Endometrial microvascular endothelial cells (primary cell): ENCODE measurements around the gene ABI1. TPM values are rescaled to one million over a fixed set of nuclear protein-coding genes. Genes with fewer than 3 reads are reported as not detected.

ENCODE experiments used
- in situ Hi-C: cut with HindIII; loops from 2 replicates; pipeline ENCODE4 v1.10.0; 2017; ENCODE audit warnings: low sequenced_read_pairs, low pct_unique_long_range_greater_than_20kb; ENCODE audit errors: inconsistent ontology term
- total RNA-seq: library from RNA; depleted of rRNA; stranded (reverse); fragments of >200 nt; gene quantifications from one replicate; pipeline ENCODE4 v1.2.3, GENCODE V29; 2015; ENCODE audit errors: inconsistent ontology term

ABI1 gene
- total RNA-seq, 1 donor from 2014 or later = 43.7 TPM

DNA sequence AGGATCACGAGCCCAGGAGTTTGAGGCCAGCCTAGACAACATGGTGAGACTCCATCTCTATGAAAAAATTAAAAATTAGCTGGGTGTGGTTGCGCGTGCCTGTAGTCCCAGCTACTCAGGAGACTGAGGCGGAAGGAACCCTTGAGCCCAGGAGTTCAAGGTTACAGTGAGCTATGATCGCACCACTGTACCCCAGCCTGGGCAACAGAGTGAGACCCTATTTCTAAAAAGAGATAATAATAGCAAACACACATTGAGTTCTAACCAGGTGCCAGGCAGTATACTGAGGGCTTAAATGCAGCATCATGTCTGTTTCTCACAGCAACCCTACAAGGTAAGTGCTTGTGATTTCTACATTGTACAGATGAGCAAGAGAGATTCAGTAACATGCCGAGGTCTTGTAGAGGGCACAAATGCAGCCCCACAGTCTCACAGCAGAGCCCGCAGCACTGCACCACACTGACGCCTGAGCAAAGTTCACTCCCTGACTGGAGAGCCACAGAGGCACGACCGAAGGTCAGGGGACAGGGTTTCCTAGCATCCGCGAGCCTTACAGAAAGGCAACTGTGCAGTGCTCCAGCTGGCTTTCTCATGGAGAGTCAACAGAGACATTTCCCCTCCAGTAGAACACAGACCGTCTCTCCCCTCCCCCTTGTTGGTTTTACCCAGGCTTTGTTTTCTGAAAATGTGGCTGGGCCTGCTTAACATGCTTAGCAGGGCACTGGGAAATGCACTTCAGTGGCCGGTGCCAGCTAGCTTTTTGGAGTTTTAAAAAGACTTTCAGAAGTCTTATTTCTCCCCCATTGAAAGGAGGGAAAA is 126.8 kb downstream of the ABI1 start:
- in situ Hi-C loops = no loop called here

DNA sequence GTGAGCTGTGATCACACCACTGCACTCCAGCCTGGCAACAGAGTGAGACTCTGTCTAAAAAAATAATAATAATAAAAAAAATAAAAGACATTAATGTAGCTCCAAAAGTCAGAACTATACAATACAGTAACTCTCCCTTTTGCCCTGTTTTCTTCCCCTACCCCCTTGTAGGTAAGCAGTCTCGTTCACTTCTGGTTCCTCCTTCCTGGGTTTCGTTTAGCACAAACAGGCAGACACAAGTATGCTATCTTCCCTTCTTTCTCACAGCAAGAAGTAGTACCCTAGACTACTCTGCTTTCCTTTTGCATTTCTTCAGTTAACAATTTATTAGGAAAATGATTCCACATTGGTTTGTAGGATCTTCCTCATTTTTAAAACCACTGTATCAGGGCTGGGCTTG is 130.2 kb downstream of the ABI1 start:
- in situ Hi-C loops = no loop called here

DNA sequence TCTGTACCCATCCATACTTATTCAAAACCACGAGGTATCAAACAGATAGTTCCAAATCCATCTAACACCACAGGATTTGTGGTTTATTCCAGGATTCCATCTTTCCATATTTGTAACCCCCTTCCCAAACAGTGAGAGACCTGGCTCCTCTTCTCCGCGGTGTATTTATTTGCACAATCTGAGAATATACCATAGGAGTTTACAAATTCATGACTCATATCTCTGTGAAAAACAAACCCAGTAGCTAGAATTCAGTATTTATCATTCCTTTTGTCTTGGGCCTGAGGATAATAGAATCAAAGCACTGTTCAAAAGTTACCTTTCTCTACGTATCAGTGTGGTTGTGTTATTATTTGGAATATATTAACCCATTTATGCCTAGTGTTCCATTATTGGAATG is 131.4 kb downstream of the ABI1 start:
- in situ Hi-C loops = no loop called here

DNA sequence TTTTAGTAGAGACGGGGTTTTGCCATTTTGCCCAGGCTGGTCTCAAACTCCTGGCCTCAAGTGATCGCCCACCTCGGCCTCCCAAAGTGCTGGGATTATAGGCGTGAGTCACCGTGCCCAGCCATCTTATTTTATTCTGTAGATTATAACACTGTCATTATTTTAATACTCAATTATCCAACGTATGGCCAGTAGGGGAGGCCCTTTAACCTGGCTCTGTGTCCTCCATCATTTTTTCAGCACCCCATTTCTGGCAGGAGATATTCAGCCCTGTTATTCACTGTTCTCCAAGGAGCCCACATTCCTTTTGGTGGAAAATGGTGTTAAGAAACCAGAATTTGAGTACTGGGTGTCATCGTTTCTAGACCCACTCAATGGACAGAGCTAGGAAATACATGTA is 131.8 kb downstream of the ABI1 start:
- in situ Hi-C loops = no loop called here

DNA sequence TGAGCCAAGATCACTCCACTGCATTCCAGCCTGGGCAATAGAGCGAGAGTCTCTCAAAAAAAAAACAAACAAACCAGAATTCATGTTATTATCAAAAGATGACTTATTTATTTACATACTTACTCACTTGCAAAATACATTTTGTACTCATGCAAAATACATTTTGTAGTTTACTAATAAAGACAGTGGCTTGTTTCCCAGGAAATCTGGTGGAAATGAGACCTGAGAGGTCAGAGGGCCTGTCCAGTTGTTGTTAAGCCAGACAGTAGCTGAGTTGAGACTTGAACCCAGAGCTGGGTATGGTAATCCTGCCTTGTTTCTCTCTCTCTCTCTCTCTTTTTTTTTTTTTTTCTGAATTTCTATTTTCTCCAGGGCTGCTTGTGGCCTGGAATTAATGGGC is 133.8 kb downstream of the ABI1 start:
- in situ Hi-C loops = no loop called here

DNA sequence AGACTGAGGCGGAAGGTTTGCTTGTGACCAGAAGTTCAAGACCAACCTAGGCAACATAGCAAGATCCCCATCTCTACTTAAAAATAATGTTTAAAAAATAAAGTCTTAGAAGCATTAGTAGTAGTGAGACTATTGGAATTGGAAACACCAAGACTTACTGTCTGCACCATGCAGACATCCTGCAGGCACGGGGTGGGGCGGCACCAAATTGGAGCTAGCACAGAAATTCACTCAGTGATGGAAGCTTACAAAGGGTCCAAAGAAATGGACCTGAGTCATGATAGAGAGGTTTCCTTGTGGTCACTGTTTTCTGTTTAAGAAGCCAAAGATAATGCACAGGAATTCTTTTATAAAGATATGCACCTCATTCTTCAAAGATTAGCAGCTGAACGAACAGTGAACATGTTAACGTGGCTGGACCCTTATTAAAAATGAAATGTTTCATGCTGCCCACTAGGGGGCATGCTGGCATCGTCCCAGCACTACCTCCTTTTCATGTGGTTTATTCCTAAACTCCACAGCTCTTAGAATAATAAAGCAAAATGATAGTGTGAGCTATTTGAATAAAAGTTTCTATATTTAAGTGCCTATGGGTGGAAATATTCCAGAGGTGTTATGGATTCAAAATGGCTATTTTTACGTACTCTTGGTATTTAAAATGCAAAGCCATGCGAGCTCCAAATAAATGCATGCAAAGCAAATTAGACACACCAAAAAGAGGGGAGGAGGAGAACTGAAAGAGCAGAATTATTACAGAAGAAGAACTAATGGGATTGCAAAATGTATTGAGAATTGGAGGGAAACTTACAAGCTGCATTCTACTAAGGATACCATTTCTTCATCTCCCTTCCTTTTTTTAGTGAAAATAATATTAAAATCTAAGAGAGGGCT is 134.7 kb downstream of the ABI1 start:
- in situ Hi-C loops = no loop called here

DNA sequence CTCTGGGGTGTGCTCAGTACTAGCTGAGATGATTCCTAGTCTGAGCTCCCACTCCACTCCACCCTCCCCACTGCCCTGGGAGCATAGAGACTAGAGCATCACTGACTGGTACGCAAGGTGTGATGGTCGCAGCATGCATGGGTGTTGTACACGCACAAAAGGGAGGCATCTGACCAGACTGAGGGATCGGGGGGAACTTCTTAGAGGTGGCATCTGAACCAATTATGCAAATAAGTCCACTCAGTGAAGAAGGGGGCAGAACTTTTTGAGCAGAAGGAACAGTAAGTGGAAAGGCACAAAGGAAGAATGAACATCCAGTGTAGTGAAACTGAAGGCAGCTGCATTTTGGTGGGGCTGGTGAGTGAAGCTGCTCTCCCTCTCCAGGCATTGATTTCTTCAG is 137.7 kb downstream of the ABI1 start:
- in situ Hi-C loops = no loop called here

DNA sequence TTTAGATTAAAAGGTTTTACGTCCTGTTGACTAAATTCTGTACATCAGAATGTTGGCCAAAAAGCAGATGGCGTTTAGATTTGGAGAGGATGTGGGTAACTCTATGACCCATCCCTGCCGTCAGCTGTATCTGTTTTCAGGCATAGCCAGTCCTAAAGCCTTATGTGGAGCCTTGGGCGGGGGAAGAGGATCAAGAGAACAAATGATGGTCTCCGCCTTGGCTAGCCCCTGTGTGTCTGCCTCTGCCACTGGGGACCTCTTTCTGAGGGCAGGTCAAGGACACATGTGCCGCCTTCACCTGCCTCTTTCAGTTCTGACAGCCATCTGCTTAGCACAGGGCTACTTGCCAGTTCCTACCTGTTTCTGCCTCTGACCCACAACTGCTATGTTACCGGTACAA is 139.2 kb downstream of the ABI1 start:
- in situ Hi-C loops = no loop called here

DNA sequence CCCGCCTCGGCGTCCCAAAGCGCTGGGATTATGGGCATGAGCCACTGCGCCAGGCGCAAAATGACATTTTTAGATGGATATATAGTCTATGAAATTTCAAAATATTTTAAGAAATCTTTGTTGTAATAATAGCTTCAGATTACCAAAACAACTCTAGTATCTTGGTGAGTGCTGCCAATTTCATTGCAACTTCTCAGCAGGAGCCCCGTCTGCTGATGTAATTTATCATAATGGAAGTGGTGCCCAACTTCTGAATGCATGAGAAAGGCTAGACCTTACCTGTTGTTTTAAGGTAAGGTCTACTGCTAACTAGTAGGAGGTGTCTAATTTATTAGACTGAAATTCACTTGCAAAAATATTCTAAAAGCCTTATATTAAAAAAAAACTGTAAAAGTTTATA is 143.3 kb downstream of the ABI1 start:
- in situ Hi-C loops = no loop called here

DNA sequence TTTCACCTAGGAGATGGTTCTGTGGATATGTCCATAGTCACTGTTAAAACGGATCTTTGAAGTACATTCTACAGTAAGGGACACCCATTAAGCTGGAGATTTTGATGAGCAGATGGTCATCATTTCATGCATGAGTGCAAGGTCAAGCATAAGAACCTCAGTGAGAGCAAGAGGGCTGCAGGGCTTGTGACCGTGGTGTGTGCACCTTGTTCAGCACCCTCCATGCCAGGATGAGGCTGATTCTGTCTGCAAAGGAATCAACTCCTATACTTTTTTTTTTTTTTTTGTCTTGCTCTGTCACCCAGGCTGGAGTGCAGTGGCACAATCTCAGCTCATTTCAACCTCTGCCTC is 145.6 kb downstream of the ABI1 start:
- in situ Hi-C loops = no loop called here

DNA sequence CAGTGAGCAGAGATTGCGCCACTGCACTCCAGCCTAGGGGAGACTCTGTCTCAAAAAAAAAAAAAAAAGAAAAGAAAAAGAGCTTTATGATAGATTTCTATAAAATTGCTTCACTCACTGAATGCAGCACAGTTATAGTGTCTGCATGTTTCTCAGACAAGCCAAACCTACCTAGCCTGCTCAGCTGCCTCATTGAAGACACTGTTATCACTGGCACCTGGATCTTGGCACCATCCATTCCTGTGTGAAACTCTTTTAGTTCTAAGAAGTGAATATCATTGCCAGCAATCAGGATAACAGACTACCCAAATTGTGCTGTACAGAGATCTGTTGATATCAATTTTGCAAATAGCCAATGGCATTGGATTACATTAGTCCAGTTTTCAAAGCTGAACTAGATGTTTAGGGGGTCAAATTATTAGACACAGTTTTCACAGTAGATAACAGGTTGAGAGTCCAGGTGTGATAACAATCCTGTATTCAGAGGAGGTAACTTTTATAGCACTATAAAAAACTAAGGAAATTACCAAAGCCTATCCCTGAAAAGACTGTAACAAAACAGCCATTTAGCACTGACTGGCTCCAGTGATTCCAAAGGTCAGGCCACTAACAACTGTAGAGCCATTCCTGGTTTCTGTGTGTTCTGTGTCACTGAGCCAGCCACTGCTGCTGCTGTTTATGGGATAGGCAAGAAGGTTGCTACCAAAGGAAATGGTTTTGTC is 146.2 kb downstream of the ABI1 start:
- in situ Hi-C loops = no loop called here

DNA sequence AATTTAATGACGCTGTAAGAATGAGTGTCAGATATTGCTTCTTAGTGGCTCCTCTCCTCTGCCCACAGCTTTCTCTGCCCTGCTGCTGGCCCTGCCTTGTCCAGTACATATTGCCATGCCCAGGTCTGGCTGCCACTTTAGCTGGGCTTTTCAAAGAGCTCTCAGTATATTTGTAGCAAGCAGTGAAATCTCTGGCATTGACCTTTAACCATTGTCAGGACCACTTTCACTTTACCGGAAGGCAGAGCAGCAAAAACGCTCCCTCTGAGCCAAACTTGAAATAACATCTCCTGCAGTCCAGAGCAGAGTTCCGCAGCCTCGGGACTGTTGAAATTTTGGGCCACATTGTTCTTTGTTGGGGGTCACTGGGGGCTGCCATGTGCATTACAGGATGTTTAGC is 149.4 kb downstream of the ABI1 start:
- in situ Hi-C loops = no loop called here

DNA sequence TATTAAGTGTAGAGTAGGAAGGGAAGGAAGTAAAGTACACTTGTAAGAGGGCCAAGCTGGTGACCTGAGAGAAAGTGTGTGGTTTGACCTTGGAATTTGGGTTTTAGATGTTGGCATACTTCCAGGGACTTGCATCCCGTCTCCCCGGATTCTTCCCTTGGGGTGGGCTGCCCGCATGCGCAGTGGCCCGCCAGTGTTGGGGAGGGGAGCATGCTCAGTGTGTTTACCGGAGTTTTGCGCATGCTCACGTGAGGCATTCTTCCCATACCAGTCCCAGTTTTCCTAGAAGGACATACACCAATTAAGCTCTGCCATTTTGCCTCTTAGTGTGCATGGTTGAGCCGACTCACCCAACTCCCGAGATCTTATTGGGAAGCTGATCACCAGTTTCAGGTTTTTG is 153.8 kb downstream of the ABI1 start:
- in situ Hi-C loops = no loop called here

DNA sequence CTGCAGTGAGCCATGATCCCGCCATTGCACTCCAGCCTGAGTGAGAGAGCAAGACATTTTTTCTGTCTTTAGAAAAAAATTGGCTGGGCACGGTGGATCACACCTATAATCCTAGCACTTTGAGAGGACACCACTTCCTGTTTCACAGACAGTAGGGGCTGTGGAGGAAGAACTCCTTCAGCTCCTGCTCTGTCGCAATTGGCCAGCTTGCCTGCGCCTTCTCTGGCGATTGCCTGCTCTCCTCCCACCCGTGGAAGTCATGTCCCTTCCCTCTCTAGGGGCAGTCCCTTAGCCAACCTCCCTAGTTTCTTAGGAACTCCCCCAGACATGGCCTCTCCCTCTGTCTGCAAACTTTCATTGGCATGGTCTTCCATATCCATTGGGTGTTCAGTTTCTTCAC is 154.6 kb downstream of the ABI1 start:
- in situ Hi-C loops = no loop called here

DNA sequence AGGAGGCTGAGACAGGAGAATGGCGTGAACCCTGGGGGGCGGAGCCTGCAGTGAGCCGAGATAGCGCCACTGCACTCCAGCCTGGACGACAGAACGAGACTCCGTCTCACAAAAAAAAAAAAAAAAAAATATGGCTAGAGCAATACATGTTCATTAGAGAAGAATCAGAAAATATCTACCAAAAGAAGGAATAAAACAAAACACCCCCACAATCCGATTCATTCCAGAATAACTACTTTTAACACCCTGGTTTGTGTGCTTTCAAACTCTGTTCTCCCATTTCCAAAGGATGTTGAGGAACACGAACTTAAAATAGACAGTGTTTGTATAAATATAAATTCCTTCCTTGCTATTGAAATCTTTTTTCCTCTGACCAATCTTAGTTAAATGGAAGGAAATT is 156.8 kb downstream of the ABI1 start:
- in situ Hi-C loops = no loop called here

DNA sequence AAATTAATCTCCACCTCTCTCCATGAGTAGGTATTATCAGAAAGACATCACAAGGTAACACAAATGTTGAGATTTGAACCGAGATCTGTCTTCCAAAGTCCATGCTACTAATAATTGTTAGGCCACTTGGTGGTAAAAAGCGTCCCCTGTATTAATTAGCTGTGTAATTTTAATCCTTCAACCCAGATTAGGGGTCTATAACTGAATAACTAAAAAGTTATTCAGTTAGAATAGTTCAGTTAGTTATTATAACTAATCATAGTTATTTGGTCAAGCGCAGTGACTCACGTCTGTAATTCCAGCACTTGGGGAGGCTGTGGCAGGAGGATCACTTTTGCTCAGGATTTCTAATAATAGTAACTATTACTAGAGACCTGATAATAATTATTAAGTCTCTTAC is 157.7 kb downstream of the ABI1 start:
- in situ Hi-C loops = no loop called here

DNA sequence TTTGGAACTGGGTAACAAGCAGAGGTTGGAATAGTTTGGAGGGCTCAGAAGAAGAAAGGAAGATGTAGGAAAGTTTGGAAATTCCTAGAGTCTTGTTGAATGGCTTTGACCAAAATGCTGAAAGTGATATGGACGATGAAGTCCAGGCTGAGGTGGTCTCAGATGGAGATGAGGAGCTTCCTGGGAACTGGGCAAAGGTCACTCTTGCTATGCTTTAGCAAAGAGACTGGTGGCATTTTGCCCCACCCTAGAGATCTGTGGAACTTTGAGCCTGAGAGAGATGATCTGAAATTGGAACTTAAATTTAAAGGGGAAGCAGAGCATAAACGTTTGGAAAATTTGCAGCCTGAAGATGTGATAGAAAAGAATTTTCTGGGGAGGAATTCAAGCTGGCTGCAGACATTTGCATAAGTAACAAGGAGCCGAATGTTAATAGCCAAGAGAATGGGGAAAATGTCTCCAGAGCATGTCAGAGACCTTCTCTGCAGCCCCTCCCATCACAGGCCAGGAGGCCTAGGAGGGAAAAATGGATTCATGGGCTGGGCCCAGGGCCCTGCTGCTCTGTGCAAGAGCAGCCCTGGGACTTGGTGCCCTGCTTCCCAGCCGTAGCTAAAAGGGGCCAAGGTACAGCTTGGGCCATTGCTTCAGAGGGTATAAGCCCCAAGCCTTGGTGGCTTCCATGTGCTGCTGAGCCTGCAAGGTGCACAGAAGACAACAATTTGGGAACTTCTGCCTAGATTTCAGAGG is 159.7 kb downstream of the ABI1 start:
- in situ Hi-C loops = no loop called here

DNA sequence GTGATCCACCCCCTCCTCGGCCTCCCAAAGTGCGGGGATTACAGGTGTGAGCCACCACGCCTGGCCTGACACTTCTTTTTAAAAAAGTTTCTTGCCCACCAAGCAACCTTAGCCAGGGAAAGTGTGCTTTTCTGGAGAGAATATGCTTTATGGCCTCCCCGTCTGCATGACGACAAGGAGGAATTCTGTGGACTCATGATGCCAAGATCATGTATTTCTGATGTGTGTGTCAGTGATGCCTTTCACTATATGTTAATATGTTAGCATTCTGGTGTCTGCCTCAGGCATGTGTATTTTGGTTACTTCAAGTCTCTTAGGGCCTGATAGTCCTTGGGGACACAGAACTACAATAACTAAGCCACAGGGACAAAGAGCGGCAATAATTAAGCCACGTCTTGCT is 161.1 kb downstream of the ABI1 start:
- in situ Hi-C loops = no loop called here

DNA sequence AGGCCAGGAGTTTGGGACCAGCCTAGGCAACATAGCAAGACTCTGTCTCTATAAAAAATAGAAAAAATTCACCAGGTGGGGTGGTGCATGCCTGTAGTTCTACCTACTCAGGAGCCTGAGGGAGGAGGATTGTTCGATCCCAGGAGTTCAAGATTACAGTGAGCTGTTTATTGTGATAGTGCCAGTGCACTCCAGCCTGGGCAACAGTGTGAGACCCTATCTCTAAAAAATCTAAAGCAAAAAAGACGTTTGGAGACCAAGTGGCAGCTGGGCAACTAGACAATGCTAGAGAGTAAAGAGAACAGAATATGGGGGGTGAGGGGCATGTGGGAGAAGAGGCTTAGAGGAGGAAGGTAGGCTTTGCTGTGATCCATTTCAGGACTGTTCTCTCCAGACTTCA is 161.8 kb downstream of the ABI1 start:
- in situ Hi-C loops = no loop called here
